HEK293 (cell line): ENCODE data around the gene SMYD1.

Source experiments
- CTCF ChIA-PET: fragments of 350-600 bp; formaldehyde crosslinking; extraction: SDS; loops from one replicate; lab custom pipeline; 2021; ENCODE audit warnings: antibody characterized with exemption; lab: Yijun Ruan, JAX
- POLR2A ChIA-PET: fragments of 300-600 bp; formaldehyde crosslinking; extraction: SDS; loops from one replicate; lab custom pipeline; 2020; ENCODE audit warnings: antibody characterized with exemption, inconsistent platforms; lab: Yijun Ruan, JAX
- H3K27ac ChIP-seq: fragments of 200-500 bp; sonication (Bioruptor generic); 2 replicates; pipeline ENCODE4 v1.5.1; 2014; ENCODE audit warnings: low read depth, low read length, control low read depth, inconsistent platforms; ENCODE audit errors: extremely low read depth
- H3K36me3 ChIP-seq, 2 experiments: fragments of 200-500 bp in 1 of 2; sonication (Bioruptor generic) in 1 of 2; 1 replicate in 1 of 2; 2 replicates in 1 of 2; pipeline ENCODE4 v1.5.1; 2014 to 2017; ENCODE audit warnings: inconsistent platforms in 2 of 2, low read length in 2 of 2; ENCODE audit not compliant: control insufficient read depth in 2 of 2, insufficient read depth in 1 of 2
- H3K4me1 ChIP-seq: fragments of 200-500 bp; sonication (Bioruptor generic); 2 replicates; pipeline ENCODE4 v1.5.1; 2014; ENCODE audit warnings: mild to moderate bottlenecking, low read length, inconsistent platforms; ENCODE audit not compliant: control insufficient read depth, insufficient read depth
- H3K4me3 ChIP-seq: 2 replicates; pipeline ENCODE4 v1.5.1; 2011; ENCODE audit warnings: low read depth, mild to moderate bottlenecking, control low read depth, low read length, moderate library complexity
- H3K9me3 ChIP-seq: fragments of 200-500 bp; sonication (Bioruptor generic); 2 replicates; pipeline ENCODE4 v1.5.1; 2014; ENCODE audit warnings: low read depth, low read length, inconsistent platforms; ENCODE audit not compliant: control insufficient read depth, insufficient read depth
- GLI2 ChIP-seq: fragments of 450-650 bp; formaldehyde crosslinking; IDR thresholded peaks from 2 replicates; pipeline ENCODE4; 2017; ENCODE audit warnings: missing biosample characterization, missing genetic modification characterization, low read depth, borderline replicate concordance
- HIC1 ChIP-seq: fragments of 450-650 bp; formaldehyde crosslinking; IDR thresholded peaks from 2 replicates; pipeline ENCODE4 v1.5.1; 2016; ENCODE audit warnings: missing biosample characterization, missing genetic modification characterization
- KLF7 ChIP-seq: fragments of 450-650 bp; formaldehyde crosslinking; IDR thresholded peaks from 2 replicates; pipeline ENCODE4 v1.5.1; 2016; ENCODE audit warnings: missing biosample characterization, missing genetic modification characterization, borderline replicate concordance
- KLF9 ChIP-seq: fragments of 450-650 bp; formaldehyde crosslinking; IDR thresholded peaks from 2 replicates; pipeline ENCODE4 v1.5.1; 2016; ENCODE audit warnings: missing biosample characterization, missing genetic modification characterization, low read depth
- PRDM2 ChIP-seq: fragments of 450-650 bp; formaldehyde crosslinking; IDR thresholded peaks from 2 replicates; pipeline ENCODE4 v1.5.1; 2016; ENCODE audit warnings: missing biosample characterization, missing genetic modification characterization, borderline replicate concordance
- SP2 ChIP-seq: fragments of 450-650 bp; formaldehyde crosslinking; IDR thresholded peaks from 2 replicates; pipeline ENCODE4 v1.5.1; 2016; ENCODE audit warnings: missing biosample characterization, missing genetic modification characterization
- ZBTB11 ChIP-seq: fragments of 450-650 bp; formaldehyde crosslinking; conservative IDR thresholded peaks from 2 replicates; pipeline ENCODE4 v1.5.1; 2016; ENCODE audit warnings: low read depth, missing biosample characterization, missing genetic modification characterization
- ZBTB20 ChIP-seq: fragments of 450-650 bp; formaldehyde crosslinking; IDR thresholded peaks from 2 replicates; pipeline ENCODE4 v1.5.1; 2016; ENCODE audit warnings: missing biosample characterization, missing genetic modification characterization
- ZBTB21 ChIP-seq: fragments of 450-650 bp; formaldehyde crosslinking; IDR thresholded peaks from 2 replicates; pipeline ENCODE4 v1.5.1; 2017; ENCODE audit warnings: missing biosample characterization, missing genetic modification characterization
- ZBTB6 ChIP-seq: fragments of 450-650 bp; formaldehyde crosslinking; IDR thresholded peaks from 2 replicates; pipeline ENCODE4 v1.5.1; 2017; ENCODE audit warnings: missing biosample characterization, missing genetic modification characterization
- ZNF112 ChIP-seq: fragments of 450-650 bp; formaldehyde crosslinking; IDR thresholded peaks from 2 replicates; pipeline ENCODE4 v1.5.0; 2017; ENCODE audit warnings: missing biosample characterization, missing genetic modification characterization
- ZNF138 ChIP-seq: fragments of 450-650 bp; formaldehyde crosslinking; IDR thresholded peaks from 2 replicates; pipeline ENCODE4 v1.5.1; 2016; ENCODE audit warnings: missing biosample characterization, missing genetic modification characterization, borderline replicate concordance
- ZNF148 ChIP-seq: fragments of 450-650 bp; formaldehyde crosslinking; IDR thresholded peaks from 2 replicates; pipeline ENCODE4 v1.5.0; 2017; ENCODE audit warnings: missing biosample characterization, missing genetic modification characterization, borderline replicate concordance
- ZNF223 ChIP-seq: fragments of 450-650 bp; formaldehyde crosslinking; IDR thresholded peaks from 2 replicates; pipeline ENCODE4 v1.5.1; 2016; ENCODE audit warnings: missing biosample characterization, missing genetic modification characterization
- ZNF311 ChIP-seq: fragments of 450-650 bp; formaldehyde crosslinking; IDR thresholded peaks from 2 replicates; pipeline ENCODE4 v1.5.1; 2017; ENCODE audit warnings: missing biosample characterization, missing genetic modification characterization, borderline replicate concordance
- ZNF449 ChIP-seq: fragments of 450-650 bp; formaldehyde crosslinking; IDR thresholded peaks from 2 replicates; pipeline ENCODE4 v1.5.1; 2017; ENCODE audit warnings: missing biosample characterization, mild to moderate bottlenecking, missing genetic modification characterization, moderate library complexity
- ZNF560 ChIP-seq: fragments of 450-650 bp; formaldehyde crosslinking; IDR thresholded peaks from 2 replicates; pipeline ENCODE4 v1.5.1; 2017; ENCODE audit warnings: missing biosample characterization, missing genetic modification characterization, borderline replicate concordance
- ZNF621 ChIP-seq: fragments of 450-650 bp; formaldehyde crosslinking; IDR thresholded peaks from 2 replicates; pipeline ENCODE4 v1.5.1; 2017; ENCODE audit warnings: missing biosample characterization, missing genetic modification characterization
- ZNF623 ChIP-seq: fragments of 450-650 bp; formaldehyde crosslinking; IDR thresholded peaks from 2 replicates; pipeline ENCODE4 v1.5.1; 2016; ENCODE audit warnings: missing biosample characterization, missing genetic modification characterization

The SMYD1 gene

GRCh38 chr2:88087073-88087472 lies 19.4 kb downstream of the SMYD1 start:
- no peak overlapping the region for H3K27ac ChIP-seq
- no peaks in the 10 kb centered on the region for H3K36me3 ChIP-seq
- no peak for TF ChIP-seq ZNF623 (tag by site-specific recombination)
- no peak for TF ChIP-seq SP2 (tag by site-specific recombination)
- no peak for TF ChIP-seq ZNF311
- no peak for TF ChIP-seq KLF9 (tag by site-specific recombination)
- no peak for TF ChIP-seq ZNF138 (tag by site-specific recombination)
- no peak for TF ChIP-seq ZBTB20 (tag by site-specific recombination)
- TF ChIP-seq ZNF148 (tag by site-specific recombination): no peak
- no peak for TF ChIP-seq ZNF560
- no peak for TF ChIP-seq GLI2 (tag by site-specific recombination)
- no peak for TF ChIP-seq PRDM2 (tag by site-specific recombination)
- no peak for TF ChIP-seq ZNF112
- no peak for TF ChIP-seq ZBTB11
- no peak for TF ChIP-seq HIC1 (tag by site-specific recombination)
- TF ChIP-seq ZNF449 (tag by site-specific recombination): no peak
- TF ChIP-seq ZNF621 (tag by site-specific recombination): no peak
- no peak for TF ChIP-seq KLF7 (tag by site-specific recombination)
- TF ChIP-seq ZBTB6 (tag by site-specific recombination): no peak
- TF ChIP-seq ZNF223 (tag by site-specific recombination): no peak
- TF ChIP-seq ZBTB21: no peak
- H3K9me3 ChIP-seq: no peaks in the 10 kb centered on the region
- POLR2A ChIA-PET: interaction anchor here (0.6 kb wide), 1 partner anchor 51 kb away, joined by 3 read pairs; no protein-coding TSS in a partner anchor
- CTCF ChIA-PET: interaction anchor here (0.6 kb wide), 1 partner anchor 27 kb away, joined by 3 read pairs; no protein-coding TSS in a partner anchor
- H3K4me3 ChIP-seq: no peak overlapping the region
- H3K4me1 ChIP-seq: no peaks in the 10 kb centered on the region
